GM12878 (cell line): ENCODE results near the gene CLBA1. TPM values are rescaled to one million over a fixed set of nuclear protein-coding genes. Genes with fewer than 3 reads are reported as not detected.

Experiments
- ATF2 ChIP-seq: IDR thresholded peaks from 2 replicates; pipeline ENCODE4 v1.6.1; 2012; ENCODE audit warnings: low read length, inconsistent platforms
- MEF2B ChIP-seq: fragments of 450-650 bp; IDR thresholded peaks from 2 replicates; pipeline ENCODE4 v1.6.1; 2018; ENCODE audit warnings: mild to moderate bottlenecking, moderate library complexity; ENCODE audit not compliant: partially characterized antibody, poor library complexity, severe bottlenecking
- MLLT1 ChIP-seq: fragments of 450-650 bp; IDR thresholded peaks from 2 replicates; pipeline ENCODE4 v1.6.1; 2016; ENCODE audit warnings: mild to moderate bottlenecking
- MTA2 ChIP-seq: fragments of 450-650 bp; IDR thresholded peaks from 2 replicates; pipeline ENCODE4 v1.6.1; 2016; ENCODE audit warnings: low read depth, mild to moderate bottlenecking, moderate library complexity
- ZBTB11 ChIP-seq: fragments of 450-650 bp; formaldehyde crosslinking; IDR thresholded peaks from 2 replicates; pipeline ENCODE4 v1.5.0; 2022; ENCODE audit warnings: mild to moderate bottlenecking, missing genetic modification characterization
- polyA plus RNA-seq, 11 experiments: library from polyadenylated mRNA; depleted of rRNA in 4 of 11; unstranded in 6 of 11; stranded (reverse) in 5 of 11; fragments of >200 nt; fragmentation: Nextera tagmentation in 4 of 11; fragmentation: Illumina TruSeq in 1 of 11; extraction: Ambion mirVana in 4 of 11; extraction: Trizol in 1 of 11; gene quantifications; 1 replicate in 1 of 11; 2 replicates in 10 of 11; pipeline versions ENCODE4 v1.2.1 to v1.2.3, GENCODE V29; 2011 to 2016; ENCODE audit warnings: inconsistent platforms in 2 of 11, missing spikeins in 2 of 11, low read depth in 1 of 11
- total RNA-seq, 4 experiments: library from RNA; depleted of rRNA in 3 of 4; stranded (reverse); fragments of >200 nt in 3 of 4; fragmentation: Illumina TruSeq in 1 of 4; extraction: Trizol in 1 of 4; gene quantifications; 2 replicates each; pipeline versions ENCODE4 v1.2.1 to v1.2.3, GENCODE V29; 2013 to 2021

Gene CLBA1
- total and polyA plus RNA-seq, 10 of the 15 experiments (the other 5 are each of a cell fraction or from before 2014, with no cell fraction given): 0.07 to 1.1 (median 0.62) TPM; not detected in 1

- TF ChIP-seq ZBTB11 (CRISPR knock-in tag): no peak
- no peak for TF ChIP-seq MLLT1
- no peak for TF ChIP-seq MTA2
- no peak for TF ChIP-seq ATF2
- TF ChIP-seq MEF2B: no peak
These were observed 15.1 kb upstream of the CLBA1 start (continued) for GRCh38 chr14:104970231-104971068.
